H54 (cell line): ENCODE data around the gene MOK.
A peak's percentile ranks its signal among the peaks of the same experiment; 100 is the strongest.

Source experiments
- DNase-seq: peaks from one replicate; pipeline ENCODE4 v3.0.0; 2011; ENCODE audit warnings: low spot score, mixed read lengths; ENCODE audit not compliant: insufficient read length
- FAIRE-seq: peaks from 3 replicates; lab custom pipeline; 2011; peaks lifted over from hg19 to GRCh38; lab: Jason Lieb, UNC
- POLR2A ChIP-seq: IDR thresholded peaks from 2 replicates; pipeline ENCODE4 v1.6.1; 2011; ENCODE audit warnings: low read depth, mild to moderate bottlenecking, low read length

The MOK gene

DNA sequence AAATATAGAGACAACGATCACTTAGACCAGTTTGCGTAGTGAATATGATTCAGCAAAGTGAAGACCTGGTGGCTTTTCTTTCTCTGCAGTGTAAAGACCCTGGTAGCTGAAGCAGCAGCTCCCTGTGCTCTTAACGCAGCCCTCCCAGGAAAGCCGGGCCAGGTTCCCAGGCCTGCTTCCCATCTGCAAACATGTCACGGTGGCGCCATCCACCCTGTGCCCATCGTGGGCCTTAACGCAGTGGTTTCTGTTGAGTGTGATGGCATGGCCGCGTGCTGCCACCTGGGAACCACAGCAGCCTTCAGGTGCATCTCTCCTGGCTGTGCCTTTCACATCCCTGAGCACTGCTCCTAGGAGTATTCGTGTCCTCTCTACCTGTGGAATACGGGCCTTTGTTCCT lies 93.7 kb downstream of the MOK start:
- DNase-seq (no peak), FAIRE-seq (no peak)
- no peak for TF ChIP-seq POLR2A

DNA sequence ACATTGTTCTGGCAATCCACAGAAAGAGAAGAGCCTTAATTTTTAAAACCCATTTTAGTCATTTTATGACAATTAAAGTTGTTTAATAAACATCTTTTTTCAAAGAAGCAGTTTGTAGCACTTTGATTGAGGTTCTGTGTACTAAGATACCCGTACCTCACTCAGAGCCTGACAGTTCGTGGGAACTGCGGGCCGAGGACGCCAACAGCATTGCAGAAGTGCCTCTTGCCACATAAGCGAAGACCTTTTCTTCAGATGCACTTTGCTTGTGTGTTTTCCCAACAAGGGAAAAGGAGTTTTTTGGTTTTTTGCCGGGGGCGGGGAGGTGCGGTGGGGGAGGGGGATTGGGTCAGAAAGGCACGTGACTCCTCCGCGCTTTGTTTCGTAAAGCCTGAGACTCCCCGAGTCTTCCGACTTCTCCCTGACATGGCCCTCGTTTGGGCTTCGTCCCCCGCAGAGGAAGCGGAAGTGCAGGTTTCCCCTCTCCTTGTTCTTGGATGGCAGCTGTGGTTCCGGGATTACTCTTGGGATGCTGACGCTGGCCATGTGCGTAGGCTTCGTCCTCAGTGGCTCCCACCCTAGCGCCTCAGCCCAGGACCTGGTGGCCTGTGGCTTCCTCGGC lies 94.4 kb downstream of the MOK start:
- DNase-seq (no peak), FAIRE-seq (no peak)
- TF ChIP-seq POLR2A, result no peak

GRCh38 chr14:102209224-102209966 lies 95.6 kb downstream of the MOK start:
- TF ChIP-seq POLR2A, result no peak
- DNase-seq (no peak), FAIRE-seq (peak; percentile 30)

GRCh38 chr14:102208741-102209140 lies 96.2 kb downstream of the MOK start:
- TF ChIP-seq POLR2A, result no peak
- FAIRE-seq, result no peak
- no peak for DNase-seq

DNA sequence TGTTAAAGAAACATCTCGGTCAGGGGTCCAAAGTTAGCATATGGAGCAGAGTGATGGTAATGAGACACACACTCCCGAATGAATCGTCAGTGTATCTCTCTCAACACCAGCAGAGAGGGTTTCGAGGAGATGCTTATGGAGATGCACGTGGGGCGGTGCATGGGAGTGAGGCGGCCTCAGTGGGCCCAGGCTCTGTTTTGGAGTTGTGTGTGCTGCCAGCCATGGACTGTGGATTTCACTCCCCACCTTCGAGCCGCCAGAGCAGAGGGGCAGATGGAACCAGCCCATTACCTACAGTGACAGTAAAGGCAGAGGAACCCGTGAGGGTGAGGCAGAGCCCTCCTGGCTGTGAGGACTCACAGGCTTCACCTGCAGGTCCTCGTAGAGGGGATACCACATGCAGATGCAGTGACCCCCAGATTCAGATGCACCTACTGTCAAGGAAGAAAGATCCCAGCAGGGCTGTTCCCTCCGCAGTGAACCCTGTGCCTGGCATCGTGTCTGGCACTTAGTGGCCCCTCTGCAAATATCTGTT lies 97.1 kb downstream of the MOK start:
- FAIRE-seq, result no peak

GRCh38 chr14:102206918-102207317 lies 98.0 kb downstream of the MOK start:
- no peak for FAIRE-seq
- DNase-seq, result no peak
- TF ChIP-seq POLR2A, result no peak

More for the DNA sequence above, 97.1 kb downstream of the MOK start:
- no peak for DNase-seq
- no peak for TF ChIP-seq POLR2A

GRCh38 chr14:102205560-102205959 lies 99.4 kb downstream of the MOK start:
- FAIRE-seq, result no peak
- DNase-seq, result no peak
- TF ChIP-seq POLR2A, result no peak

DNA sequence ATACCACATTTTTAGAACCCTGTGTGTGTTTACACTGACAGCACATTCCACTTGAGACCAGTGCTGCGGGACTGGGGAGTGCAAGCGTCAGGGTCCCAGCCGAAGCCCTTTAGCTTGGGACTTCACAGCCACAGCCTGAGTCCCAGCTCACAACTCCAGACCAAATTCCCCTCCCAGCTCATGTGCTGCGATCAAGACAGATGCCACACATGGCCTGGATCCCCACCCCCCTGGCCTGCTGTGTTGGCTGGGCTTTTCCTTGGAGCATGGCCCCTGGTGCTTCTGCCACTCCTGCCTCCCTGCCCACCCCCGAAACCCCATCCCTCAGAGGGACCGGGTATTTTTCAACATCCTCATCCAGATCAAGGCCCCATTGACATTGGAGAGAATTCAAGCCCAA lies 101.6 kb downstream of the MOK start:
- no peak for TF ChIP-seq POLR2A
- DNase-seq (no peak), FAIRE-seq (no peak)

GRCh38 chr14:102202944-102203343 lies 102.0 kb downstream of the MOK start:
- TF ChIP-seq POLR2A, result no peak
- no peak for FAIRE-seq
- DNase-seq, result no peak

GRCh38 chr14:102201776-102202175 lies 103.2 kb downstream of the MOK start:
- FAIRE-seq (no peak), DNase-seq (no peak)
- no peak for TF ChIP-seq POLR2A

- DNase-seq (no peak), FAIRE-seq (no peak)
- no peak for TF ChIP-seq POLR2A
Measured at GRCh38 chr14:102201353-102201738, 103.6 kb downstream of the MOK start.

GRCh38 chr14:102200690-102201352 lies 104.1 kb downstream of the MOK start:
- TF ChIP-seq POLR2A, result no peak
- FAIRE-seq (peak; percentile 48), DNase-seq (no peak)

DNA sequence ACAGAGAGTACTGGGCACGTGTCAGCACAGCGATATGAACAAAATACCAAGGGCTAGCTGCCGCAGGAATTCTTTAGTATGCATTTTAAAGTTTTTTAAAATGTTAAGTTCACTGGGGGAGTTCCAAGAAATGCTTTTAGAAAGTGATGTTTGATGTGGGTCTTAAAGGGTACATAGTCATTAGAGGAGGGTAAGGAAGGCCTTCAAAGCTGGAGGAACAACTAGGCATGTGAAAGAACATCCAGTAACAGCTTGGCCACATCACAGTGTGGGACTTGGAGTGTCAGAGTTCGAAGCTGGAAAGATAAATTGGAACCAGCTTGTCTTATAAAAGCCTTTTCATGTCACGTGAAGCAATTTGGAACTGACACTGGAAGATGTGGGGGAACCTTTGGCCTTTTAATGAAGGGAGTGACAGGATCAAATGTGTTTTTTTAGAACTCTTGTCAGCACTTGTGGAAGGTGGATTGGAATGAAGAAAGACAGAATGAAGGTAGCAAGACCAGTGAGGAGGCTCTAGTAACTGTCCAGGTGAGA lies 107.6 kb downstream of the MOK start:
- TF ChIP-seq POLR2A, result no peak
- no peak for DNase-seq
- no peak for FAIRE-seq

GRCh38 chr14:102196902-102197230 lies 108.1 kb downstream of the MOK start:
- DNase-seq (no peak), FAIRE-seq (no peak)
- no peak for TF ChIP-seq POLR2A
